ENCODE data around the gene TUBA1B. TPM values are rescaled to one million over a fixed set of nuclear protein-coding genes. Genes with fewer than 3 reads are reported as not detected.

Gene TUBA1B
- total and polyA plus RNA-seq, 12 donors: 117 to 1,374 (median 309) TPM

DNA sequence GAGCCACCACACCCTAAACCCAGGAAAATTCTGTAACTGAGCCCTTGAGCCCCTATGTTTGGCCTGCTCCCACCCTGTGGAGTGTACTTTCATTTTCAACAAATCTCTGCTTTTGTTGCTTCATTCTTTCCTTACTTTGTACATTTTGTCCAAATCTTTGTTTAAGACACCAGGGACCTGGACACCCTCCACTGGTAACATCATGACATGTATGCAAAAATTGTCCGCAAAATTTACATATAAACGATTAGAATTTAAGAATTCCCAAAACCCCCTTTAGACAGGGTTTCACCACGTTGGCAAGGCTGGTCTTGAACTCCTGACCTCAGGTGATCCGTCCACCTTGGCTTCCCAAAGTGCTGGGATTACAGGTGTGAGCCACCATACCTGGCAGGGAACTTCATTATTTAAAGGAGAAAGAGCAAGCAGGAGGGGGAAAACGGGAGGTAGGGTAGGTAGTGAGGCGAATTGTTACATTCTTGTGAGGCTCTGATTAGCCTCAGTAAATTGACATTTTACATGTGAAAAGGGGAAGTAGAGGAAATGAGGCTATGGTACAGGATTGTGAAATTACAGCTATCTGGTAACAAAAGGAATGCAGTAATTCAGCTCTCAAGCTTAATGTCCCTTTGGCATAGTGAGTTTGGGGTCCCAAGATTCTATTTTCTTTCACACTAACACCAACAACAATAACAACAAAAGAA lies 30.0 kb upstream of the TUBA1B start:
- 78 to 83% methylated on average over 6 of the region's 6 CpGs for WGBS, 2 donors
- H3K4me1 ChIP-seq: peaks cover 0 to 15% (median 0%) of the 10 kb centered on the region in 9 donors
- no peak for DNase-seq
- H3K36me3 ChIP-seq: no peaks in the 10 kb centered on the region
- peak overlapping the region in 1 of 10 donors; percentile 37 for H3K27ac ChIP-seq
- no peak for ATAC-seq
- TF ChIP-seq, protein P1, sequence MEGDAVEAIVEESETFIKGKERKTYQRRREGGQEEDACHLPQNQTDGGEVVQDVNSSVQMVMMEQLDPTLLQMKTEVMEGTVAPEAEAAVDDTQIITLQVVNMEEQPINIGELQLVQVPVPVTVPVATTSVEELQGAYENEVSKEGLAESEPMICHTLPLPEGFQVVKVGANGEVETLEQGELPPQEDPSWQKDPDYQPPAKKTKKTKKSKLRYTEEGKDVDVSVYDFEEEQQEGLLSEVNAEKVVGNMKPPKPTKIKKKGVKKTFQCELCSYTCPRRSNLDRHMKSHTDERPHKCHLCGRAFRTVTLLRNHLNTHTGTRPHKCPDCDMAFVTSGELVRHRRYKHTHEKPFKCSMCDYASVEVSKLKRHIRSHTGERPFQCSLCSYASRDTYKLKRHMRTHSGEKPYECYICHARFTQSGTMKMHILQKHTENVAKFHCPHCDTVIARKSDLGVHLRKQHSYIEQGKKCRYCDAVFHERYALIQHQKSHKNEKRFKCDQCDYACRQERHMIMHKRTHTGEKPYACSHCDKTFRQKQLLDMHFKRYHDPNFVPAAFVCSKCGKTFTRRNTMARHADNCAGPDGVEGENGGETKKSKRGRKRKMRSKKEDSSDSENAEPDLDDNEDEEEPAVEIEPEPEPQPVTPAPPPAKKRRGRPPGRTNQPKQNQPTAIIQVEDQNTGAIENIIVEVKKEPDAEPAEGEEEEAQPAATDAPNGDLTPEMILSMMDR (IDR thresholded peaks at IDR 0.05): no peak
- no peaks in the 10 kb centered on the region for H3K27me3 ChIP-seq
- H3K9me3 ChIP-seq: no peaks in the 10 kb centered on the region
- intact Hi-C loops (cut with DNase I): no loop called here
- H3K4me3 ChIP-seq: no peak overlapping the region

DNA sequence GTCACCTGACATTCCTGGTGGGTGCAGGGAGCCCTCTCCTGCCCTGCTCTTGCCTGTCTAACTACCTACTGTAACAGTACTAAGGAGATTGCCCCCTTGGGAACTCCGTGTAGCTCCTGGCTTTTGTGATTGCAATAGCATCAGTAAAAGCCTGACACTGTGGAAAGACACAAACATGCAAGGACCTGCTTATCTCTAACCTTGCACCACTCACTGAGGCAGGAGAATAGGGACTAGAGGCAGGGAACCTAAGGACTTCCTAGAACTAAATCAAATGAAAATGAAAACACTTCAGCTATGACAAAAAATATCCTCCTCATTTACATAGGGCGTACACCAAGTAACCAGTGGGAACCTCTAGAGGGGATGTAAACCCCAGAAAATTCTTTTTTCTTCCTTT lies 29.2 kb upstream of the TUBA1B start:
- intact Hi-C loops (cut with DNase I): no loop called here
- ATAC-seq: no peak
- TF ChIP-seq, protein P1 (IDR thresholded peaks at IDR 0.05): no peak
- Histone ChIP-seq H3K27ac (no peak overlapping the region), H3K27me3 (no peaks in the 10 kb centered on the region), H3K4me3 (no peak overlapping the region), H3K36me3 (no peaks in the 10 kb centered on the region), H3K9me3 (no peaks in the 10 kb centered on the region), H3K4me1 (peaks cover 0 to 15% (median 0%) of the 10 kb centered on the region in 9 donors)
- WGBS, 2 donors: 69 to 85% methylated on average over 2 of the region's 2 CpGs
- DNase-seq: no peak

GRCh38 chr12:49154221-49154620 lies 23.0 kb upstream of the TUBA1B start:
- Histone ChIP-seq H3K27me3 (no peaks in the 10 kb centered on the region), H3K9me3 (no peaks in the 10 kb centered on the region), H3K27ac (no peak overlapping the region), H3K4me3 (no peak overlapping the region), H3K36me3 (no peaks in the 10 kb centered on the region), H3K4me1 (no peaks in the 10 kb centered on the region)
- intact Hi-C loops (cut with DNase I): no loop called here
- TF ChIP-seq, protein P1 (IDR thresholded peaks at IDR 0.05): no peak
- ATAC-seq (no peak), DNase-seq (no peak)
- 74 to 81% methylated on average over 3 of the region's 3 CpGs for WGBS, 2 donors

- intact Hi-C loops (cut with DNase I): no loop called here
- ATAC-seq: no peak
- WGBS, 2 donors: 95 to 97% methylated on average over 2 of the region's 2 CpGs
Observed at GRCh38 chr12:49147384-49147783, 16.2 kb upstream of the TUBA1B start.

More at GRCh38 chr12:49147384-49147783, 16.2 kb upstream of the TUBA1B start:
- Histone ChIP-seq H3K27ac (no peak overlapping the region), H3K27me3 (no peaks in the 10 kb centered on the region), H3K4me3 (no peak overlapping the region), H3K4me1 (no peaks in the 10 kb centered on the region), H3K9me3 (no peaks in the 10 kb centered on the region), H3K36me3 (no peaks in the 10 kb centered on the region)
- no peak for DNase-seq
- TF ChIP-seq, protein P1 (IDR thresholded peaks at IDR 0.05): no peak

Data from heart right ventricle (tissue), 16 donors.